Jurkat, Clone E6-1 (cell line): ENCODE measurements around the gene LSAMP.

Source experiments
- DNase-seq: peaks from one replicate; pipeline ENCODE4 v3.0.0-alpha.2; 2011; ENCODE audit warnings: low read depth, low spot score
- H3K4me3 ChIP-seq: 2 replicates; pipeline ENCODE4 v1.5.1; 2011; ENCODE audit warnings: mild to moderate bottlenecking, low read length, control low read depth, moderate library complexity

LSAMP gene

DNA sequence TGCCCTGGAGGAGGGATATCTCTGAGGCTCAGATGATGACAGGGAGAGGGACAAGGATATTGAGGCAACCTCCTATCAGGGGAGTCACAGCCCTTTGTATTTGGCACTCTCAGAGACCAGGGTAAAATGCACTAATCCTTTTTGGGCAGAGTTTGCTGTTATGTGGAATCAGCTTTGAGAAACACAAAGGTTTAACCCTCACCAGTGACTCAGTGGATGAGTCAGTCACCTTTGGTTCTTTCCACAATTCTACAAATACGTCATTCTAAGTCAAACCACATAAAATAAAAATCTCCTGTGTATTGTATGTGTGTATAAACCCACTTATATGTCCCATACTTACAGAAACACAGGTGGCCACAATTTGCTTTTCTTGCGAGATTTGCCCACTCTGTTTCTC, 5.1 kb downstream of the LSAMP start:
- DNase-seq = no peak
- no peak overlapping the region for H3K4me3 ChIP-seq

DNA sequence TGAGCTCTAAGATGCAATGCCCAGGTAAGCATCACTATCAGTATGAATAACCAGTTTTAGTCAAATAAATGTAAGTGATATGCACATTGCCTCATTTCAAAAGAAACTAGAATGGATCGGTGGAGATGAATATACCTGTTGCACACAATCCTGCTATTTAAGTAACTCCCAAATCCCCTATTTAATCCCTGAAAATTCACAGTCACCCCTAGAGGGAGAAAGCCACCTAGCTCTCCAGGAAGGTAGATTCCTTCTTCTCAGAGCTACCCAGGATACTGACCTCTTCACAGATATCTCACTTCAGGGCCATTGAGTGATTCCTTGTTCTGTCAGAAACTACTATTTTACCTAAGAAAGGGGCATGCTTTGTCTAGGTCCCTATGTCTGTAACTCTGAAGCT, 11.7 kb downstream of the LSAMP start:
- no peak for DNase-seq
- no peak overlapping the region for H3K4me3 ChIP-seq

DNA sequence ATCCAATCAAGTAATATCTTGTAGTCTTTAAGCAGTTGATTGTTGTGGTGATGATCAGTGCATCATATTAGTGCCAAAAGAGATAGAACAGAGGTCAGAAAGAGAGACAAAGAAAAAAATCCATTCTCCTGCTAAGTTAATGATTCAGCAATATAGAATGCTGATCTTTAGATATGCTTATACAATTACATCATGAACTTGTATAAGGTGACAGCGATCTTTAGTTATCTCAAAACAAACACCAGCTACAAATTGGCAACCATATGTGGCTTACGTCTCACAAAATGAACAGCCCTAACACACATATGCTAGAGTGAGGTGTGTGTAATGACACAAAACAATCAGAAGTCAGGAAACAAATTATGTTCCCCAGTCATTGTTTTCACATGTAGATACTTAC, 12.5 kb downstream of the LSAMP start:
- no peak overlapping the region for H3K4me3 ChIP-seq
- DNase-seq = no peak

DNA sequence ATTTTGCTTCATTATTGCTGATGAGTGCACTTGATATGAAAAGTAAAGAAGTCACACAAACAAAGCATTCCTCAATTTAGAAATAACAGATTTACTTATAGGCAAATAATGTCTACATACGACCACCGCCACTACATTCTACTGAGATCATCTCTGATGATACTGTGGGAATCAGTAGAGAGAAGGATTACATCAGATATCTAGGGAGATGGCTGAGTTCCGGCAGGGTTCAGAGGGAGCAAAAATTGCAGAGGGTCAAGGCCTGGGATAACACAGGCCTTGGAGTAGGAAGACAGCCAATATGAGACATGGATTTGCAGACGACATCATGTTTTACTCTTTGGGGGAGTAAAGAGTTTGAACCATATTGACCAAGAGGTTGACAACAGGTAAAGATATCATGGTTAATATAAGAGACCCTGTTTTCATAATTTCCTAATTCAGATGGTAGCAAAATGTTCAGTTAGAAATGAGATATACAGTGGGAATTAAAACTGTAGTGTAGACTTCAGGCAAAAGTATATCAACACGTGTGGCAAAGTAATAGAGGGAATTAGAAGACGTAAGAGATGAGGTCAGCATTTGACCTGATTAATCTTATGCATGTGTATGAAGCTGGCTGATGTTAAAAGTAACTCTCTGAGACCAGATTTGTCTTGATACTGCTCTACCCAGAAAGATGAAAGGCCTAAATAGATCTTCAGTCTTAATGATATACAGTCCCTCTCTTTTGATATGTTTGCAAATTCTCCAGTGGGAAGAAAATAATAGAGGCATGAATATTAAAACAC, 15.6 kb downstream of the LSAMP start:
- H3K4me3 ChIP-seq = no peak overlapping the region
- no peak for DNase-seq

DNA sequence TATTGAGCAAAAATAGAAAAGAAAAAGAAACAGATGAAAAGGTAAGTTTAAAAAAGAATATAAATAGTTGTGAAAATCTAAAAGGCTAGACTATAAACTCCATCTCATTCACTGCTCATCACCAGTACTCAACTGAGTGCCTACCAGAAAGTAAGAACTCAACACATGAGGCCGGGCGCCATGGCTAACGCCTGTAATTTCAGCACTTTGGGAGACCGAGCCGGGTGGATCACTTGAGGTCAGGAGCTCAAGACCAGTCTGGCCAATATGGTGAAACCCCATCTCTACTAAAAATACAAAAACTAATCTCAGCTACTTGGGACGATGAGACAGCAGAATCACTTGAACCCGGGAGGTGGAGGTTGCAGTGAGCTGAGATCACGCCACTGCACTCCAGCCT, 19.3 kb downstream of the LSAMP start:
- no peak overlapping the region for H3K4me3 ChIP-seq
- DNase-seq = no peak

DNA sequence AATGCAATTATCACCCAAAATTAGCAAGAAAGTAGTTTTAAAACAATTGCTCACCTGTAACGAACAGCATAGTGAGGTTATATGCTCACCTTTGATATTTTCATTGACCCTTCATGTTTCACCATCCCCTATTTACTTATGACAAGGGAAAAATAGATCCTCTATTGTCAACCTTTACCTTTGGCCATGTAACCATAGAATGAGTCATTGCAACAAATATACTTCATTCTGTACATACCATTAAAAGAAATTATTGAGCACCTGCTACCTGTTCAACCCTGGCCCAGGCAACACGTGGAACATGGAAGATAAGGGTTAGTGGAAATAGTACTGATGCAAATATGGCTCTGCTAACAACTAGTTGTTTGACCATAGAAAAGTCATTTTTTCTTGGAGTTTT, 20.2 kb downstream of the LSAMP start:
- no peak overlapping the region for H3K4me3 ChIP-seq
- DNase-seq = no peak

DNA sequence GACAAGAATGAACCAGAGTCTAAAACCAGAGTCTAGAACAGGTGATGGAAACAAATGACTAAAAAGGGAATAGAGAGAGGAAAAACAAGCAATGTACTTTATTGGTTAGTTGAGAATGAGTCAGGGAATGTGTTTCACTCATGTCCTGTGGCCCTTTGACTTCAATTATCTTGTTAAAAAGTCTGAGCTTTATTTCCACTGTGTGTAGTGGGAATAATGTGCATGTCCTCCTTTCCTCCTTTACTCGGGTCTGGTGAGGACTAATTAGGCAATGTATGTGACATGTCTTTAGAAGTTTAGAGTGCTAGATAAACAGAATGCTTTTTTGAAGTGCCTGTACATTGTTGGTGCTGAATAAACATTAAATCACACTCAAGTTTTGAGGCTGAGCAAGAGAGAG, 21.3 kb downstream of the LSAMP start:
- no peak for DNase-seq
- H3K4me3 ChIP-seq = no peak overlapping the region

DNA sequence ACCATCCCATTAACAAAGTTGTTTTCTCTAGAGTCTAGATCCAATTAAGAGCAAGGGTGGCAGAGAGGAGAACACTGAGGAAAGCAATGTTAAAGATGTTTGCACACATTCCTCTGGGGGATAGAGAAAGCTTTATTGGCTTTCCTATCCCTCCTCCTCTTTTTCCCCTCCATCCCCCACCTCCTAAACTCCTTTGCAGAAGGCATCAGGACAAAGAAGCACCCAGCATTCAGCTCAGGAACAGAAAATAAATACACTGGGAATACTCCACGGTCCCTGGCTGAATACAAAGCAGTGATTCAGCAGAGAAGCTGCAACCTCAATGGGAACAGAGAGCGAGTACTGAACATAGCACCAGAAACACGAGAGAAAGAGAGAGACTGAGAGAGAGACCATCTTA, 21.9 kb downstream of the LSAMP start:
- no peak for DNase-seq
- H3K4me3 ChIP-seq = no peak overlapping the region

DNA sequence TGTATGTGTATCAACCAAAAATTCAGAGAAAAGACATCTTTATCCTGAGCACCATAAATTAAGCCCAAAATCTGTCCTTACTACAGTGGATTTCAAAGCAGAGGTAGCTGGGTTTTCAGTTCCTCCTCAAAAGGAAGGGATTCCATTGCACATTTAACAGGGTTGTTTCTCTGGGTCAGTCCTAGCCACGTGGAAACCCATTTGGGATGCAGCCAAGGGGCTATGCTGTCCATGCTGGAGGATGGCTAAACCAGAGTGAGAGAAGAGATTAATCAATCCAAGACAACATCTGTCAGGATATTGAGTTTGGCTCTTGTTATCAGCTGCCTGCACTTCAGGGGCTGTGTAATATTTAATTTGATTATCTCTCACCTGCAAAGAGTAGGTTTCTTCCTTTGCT, 28.1 kb downstream of the LSAMP start:
- no peak for DNase-seq
- H3K4me3 ChIP-seq = no peak overlapping the region

DNA sequence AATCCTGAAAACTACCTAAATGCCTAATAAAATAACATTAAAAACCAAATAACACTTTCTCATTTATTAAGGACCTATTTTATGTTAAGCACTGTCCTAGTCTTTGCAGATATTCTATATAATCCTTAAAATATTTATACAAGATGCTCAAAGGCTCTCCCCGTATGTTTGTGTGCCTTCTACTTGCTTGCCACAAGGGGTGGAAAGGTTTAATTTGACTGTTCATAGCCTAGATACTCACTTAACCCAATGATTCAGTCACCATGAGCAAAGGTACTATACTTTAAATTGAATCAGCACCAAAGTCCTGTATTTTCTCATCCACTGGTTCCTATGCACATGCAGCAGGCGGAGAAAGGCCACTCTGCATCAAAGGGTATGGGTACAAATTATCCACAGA, 32.0 kb downstream of the LSAMP start:
- no peak overlapping the region for H3K4me3 ChIP-seq
- no peak for DNase-seq

DNA sequence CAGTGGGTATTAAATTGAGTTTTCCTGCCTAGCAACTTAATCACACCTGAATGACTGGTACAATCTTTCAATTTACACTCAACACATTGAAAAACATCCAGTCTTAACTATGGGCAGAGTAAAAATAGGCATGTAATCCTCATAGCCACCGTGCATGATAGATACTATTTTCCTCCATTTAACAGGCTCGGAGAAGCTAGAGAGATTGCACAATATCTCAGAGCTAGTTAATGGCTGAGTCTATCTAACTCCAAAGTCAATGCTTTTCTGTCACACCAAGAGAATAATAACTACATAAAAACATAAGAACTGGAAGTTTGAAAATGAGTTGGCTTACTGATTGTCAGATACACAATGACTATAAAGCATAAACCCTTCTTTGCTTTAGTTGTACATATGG, 36.8 kb downstream of the LSAMP start:
- no peak overlapping the region for H3K4me3 ChIP-seq
- no peak for DNase-seq

DNA sequence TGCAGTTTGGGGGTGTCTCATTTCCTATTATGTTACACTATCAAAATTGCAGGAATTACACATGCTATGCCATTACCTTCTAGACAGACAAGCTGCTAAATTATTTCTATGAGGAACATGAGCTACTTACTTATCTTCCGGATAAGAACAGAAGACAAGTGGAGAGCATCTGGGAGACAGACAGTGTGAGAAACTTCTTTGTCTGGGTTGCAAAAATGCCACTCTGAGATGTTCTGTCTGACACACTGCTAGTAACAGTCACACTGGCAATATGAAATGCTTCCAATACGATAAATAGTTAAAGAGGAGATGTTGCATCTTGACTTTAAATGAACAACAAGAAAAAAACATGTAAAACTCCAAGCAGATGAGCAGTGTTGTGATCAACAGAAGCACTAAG, 40.1 kb downstream of the LSAMP start:
- no peak for DNase-seq
- no peak overlapping the region for H3K4me3 ChIP-seq

DNA sequence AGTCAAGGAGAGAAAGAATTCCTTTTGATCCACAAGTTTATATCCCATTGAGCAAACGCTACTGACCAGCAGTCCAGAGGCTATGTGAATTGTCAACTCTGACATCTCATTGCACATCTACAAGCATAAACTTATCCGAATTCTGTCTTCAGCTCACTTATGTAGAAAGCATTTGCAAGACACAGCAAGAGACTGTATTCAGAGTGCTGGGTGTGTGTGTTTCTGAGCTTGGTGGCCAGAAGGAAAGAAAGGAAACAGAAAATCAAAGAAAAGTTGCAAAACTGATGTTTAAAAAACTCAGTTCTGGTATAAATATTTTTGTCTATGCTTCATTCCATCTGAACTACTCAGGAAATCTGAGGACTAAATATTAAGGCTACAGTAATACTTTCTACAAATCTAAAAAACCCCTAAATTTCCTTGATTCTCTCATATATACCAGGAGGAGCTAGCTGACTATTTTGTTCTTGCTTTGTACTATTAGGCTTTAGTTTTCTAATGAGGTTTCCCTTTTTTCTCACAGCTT, 45.5 kb downstream of the LSAMP start:
- DNase-seq = no peak
- no peak overlapping the region for H3K4me3 ChIP-seq

DNA sequence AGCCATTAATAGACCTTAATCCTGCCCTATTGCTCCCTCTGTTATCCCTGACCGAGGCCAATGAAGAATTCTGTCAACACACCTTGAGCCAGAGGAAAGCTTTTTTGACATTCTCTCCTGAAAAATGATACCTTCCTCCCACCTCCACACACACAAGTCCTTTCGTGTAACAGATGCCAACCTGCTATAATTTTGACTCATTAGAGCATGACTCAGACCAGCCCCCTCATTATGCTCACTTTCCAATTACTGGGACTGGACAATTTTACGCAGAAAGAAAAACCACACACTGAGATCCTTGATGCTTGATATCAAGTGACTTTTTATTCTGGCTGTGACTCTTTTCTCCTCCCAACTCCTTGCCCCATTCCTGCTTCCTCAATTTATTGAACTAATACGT, 50.9 kb downstream of the LSAMP start:
- DNase-seq = no peak
- H3K4me3 ChIP-seq = no peak overlapping the region

DNA sequence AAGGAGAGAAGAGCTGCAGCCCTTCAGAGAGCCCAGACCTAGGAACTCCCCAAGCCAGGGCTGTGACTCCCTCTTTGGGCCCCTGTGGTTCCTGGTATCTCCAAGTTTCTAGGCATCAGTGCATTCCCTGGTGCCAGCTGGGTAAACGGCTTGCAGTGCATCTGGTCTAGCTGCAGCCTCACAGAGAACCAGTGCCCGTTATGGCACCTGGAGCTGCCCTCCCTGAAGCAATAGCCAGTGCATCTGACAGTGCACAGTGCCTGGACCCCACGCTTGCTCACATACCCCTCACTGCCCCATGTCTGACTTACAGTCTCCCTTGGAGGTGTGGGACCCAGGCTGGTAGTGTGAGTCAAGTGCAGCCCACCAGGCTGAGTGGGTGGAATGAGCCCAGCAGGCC, 52.1 kb downstream of the LSAMP start:
- no peak for DNase-seq

DNA sequence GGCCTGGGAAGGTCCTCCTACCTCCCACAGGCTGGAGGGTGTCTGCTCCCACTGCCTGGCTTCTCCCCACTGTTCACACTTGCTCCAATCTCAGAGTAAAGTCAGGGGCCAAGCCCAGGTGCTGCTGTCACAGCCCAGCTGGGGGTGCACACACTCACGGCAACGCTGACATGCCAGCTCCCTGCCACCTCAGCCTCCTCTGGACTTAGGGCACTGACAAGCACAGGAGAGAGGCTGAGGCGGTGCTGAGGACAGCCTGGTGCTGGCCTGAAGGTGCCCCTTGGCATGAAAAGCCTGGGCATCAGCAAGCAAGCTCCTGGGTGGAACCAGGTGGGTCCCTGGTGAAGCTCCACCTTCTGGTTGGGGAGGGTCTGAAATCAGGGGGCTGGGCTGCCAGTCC, 53.0 kb downstream of the LSAMP start:
- DNase-seq = no peak
- no peak overlapping the region for H3K4me3 ChIP-seq

More for the DNA sequence above, 52.1 kb downstream of the LSAMP start:
- no peak overlapping the region for H3K4me3 ChIP-seq

DNA sequence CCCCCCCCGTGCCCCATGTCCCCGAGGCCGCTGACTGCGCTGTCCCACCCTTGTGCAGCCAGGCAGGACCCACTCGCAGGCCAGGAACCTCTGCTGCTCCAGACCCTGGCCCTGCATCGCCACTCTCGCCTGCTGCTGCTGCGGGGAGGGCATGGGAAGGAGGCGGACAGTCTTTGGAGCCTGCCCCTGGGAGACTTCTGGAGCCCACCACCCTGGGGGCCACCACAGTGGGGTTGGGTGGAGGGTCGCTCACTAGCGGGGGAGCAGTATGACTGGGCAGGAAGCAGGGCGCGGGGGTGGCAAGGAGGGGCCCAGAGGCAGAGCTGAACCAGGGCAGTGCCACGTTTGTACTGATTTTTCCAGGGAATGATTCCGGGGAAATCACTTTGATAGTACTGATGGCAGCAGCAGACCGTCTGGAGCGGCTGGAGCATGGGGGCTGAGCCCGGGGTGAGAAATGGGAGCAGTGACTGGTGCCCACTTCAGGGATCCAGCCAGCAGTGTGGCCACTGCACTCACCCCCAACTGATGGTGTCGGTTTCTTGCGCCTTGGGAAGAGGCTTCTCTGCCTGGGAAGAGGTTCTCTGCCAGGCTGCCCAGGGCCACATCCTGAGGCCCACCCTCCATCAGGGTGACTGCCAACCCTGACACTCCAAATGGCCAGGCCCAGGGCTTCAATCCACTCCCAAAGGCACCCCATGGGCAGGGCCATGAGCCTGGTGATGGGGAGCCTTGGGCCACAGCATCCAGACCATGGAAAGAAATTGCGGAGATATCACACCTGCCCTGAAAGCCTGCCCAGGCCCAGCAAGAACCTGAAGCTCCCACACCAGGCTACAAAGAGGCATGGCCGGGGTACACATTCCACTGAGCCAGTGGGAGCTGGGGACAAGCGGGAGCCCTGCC, 53.7 kb downstream of the LSAMP start:
- DNase-seq = no peak
- no peak overlapping the region for H3K4me3 ChIP-seq

DNA sequence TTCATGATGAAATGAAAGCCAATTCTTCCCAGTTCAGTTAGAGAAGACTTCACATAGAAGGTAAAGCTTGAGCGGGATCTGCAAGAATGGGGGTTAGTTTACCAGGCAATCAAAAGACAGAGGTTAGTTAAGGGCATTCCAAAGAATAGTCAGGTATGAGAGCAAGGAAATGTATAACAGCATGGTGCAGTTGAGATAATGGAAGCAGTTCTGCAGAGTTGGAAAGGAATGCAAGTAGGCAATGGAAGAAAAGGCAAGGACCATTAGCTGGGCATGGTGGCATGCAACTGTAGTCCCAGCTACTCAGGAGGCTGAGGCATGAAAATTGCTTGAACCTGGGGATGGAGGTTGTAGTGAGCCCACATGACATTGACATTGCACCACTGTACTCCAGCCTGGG, 55.0 kb downstream of the LSAMP start:
- H3K4me3 ChIP-seq = no peak overlapping the region
- DNase-seq = no peak

DNA sequence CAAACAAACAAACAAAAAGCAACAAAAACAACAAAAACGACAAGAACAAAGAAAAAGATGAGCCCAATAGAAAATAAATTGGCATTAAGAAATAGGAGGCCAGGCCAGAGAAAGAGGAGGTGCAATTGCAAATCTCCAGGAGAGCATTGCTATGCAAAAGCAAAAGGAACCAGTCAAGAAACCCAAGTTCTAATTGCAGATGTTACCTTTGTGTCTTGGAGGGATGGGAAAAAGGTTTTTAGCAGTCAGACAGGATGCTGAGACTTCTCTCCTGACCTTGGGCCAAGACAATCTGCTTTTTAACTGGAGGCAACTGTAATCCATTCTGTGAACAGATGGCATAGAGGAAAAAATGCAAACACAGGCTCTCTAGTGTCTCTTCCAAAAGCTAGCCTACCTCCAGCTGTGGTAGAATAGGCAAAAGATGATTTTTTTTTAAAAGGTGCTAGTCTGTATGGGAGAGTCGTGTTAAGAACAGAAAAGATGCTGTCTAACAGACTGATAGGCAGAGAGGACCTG, 56.4 kb downstream of the LSAMP start:
- H3K4me3 ChIP-seq = no peak overlapping the region
- DNase-seq = no peak

DNA sequence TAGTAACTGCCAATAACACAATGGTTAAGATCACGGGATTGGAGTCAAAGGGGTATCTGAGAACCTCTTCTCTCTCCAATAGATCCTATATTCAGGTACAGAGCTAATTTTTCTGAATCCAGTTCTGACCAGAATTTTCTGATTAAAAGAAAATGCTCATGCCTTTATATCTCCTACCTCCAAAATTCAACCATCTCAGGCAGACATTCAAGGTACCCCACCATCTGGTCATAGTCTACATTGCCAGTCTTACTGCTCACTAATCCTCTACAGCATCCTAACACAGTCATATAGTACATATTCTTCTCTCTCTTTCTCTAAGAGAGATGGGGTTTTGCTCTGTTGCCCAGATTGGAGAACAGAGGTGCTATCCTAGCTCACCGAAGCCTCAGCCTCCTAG, 59.1 kb downstream of the LSAMP start:
- H3K4me3 ChIP-seq = no peak overlapping the region
- DNase-seq = no peak
